Testis (tissue), 3 donors: ENCODE results near the gene MEIS3. TPM values are rescaled to one million over a fixed set of nuclear protein-coding genes. Genes with fewer than 3 reads are reported as not detected.

Experiments
- DNase-seq: peaks from one replicate; pipeline ENCODE4 v3.0.0-alpha.2; 2019
- H3K27ac ChIP-seq, 2 donors: fragments of 200-600 bp; sonication (generic); one replicate each; pipeline ENCODE4 v1.5.1; 2019
- H3K27me3 ChIP-seq: fragments of 200-600 bp; sonication (generic); one replicate; pipeline ENCODE4 v1.5.1; 2019
- H3K36me3 ChIP-seq: fragments of 200-600 bp; sonication (generic); one replicate; pipeline ENCODE4 v1.5.1; 2017; ENCODE audit warnings: low read depth; ENCODE audit errors: missing control alignments
- H3K4me1 ChIP-seq: fragments of 200-600 bp; sonication (generic); one replicate; pipeline ENCODE4 v1.5.1; 2019
- H3K4me3 ChIP-seq, 2 donors: fragments of 200-600 bp; sonication (generic); one replicate each; pipeline ENCODE4 v1.5.1; 2017 to 2019
- H3K9me3 ChIP-seq: fragments of 200-600 bp; sonication (generic); one replicate; pipeline ENCODE4 v1.5.1; 2017
- CTCF ChIP-seq, 3 experiments: fragments of 450-650 bp in 2 of 3; fragments of 200-600 bp in 1 of 3; sonication (generic) in 1 of 3; IDR thresholded peaks; one replicate each; pipeline ENCODE4 v1.5.1; 2016 to 2019; ENCODE audit warnings: antibody characterized with exemption in 3 of 3, mild to moderate bottlenecking in 2 of 3, moderate library complexity in 1 of 3
- POLR2A ChIP-seq: fragments of 450-650 bp; IDR thresholded peaks from one replicate; pipeline ENCODE4 v1.6.1; 2017; ENCODE audit warnings: antibody characterized with exemption, mild to moderate bottlenecking, moderate library complexity
- WGBS, 2 donors: methylation state at CpG; one replicate each; pipeline ENCODE4 v1.1.5; 2018; 5-methylcytosine and 5-hydroxymethylcytosine counted together
- intact Hi-C: fragments of 100-400 bp; cut with DNase I; formaldehyde crosslinking; loops from one replicate; pipeline ENCODE4 v1.15.1; 2023; ENCODE audit warnings: low total_unique reads
- polyA plus RNA-seq: library from polyadenylated mRNA; stranded (reverse); fragments of 350-450 nt; fragmentation: Illumina TruSeq; extraction: RNeasy Lipid Tissue Mini Kit (QIAGEN cat#74804); gene quantifications from one replicate; pipeline ENCODE4 v1.2.3, GENCODE V29; 2014; ENCODE audit warnings: low read depth, low replicate concordance; ENCODE audit not compliant: insufficient read depth
- total RNA-seq, 2 donors: library from RNA; depleted of rRNA; stranded (reverse); fragments of >200 nt; gene quantifications; one replicate each; pipeline ENCODE4 v1.2.3, GENCODE V29; 2016

The MEIS3 gene
- total and polyA plus RNA-seq, 3 donors from 2014 or later = 12.5 to 21.3 (median 17.4) TPM

GRCh38 chr19:47422417-47423163, 3.3 kb upstream of the MEIS3 start:
- Histone ChIP-seq H3K9me3 (no peaks in the 10 kb centered on the region), H3K4me1 (peaks cover 6% of the 10 kb centered on the region), H3K27ac (no peak overlapping the region), H3K4me3 (no peak overlapping the region), H3K27me3 (no peaks in the 10 kb centered on the region), H3K36me3 (no peaks in the 10 kb centered on the region)
- intact Hi-C loops = no loop called here
- DNase-seq = no peak
- TF ChIP-seq POLR2A (no peak), CTCF (IDR thresholded peaks at IDR 0.05) (no peak)
- 13 to 23% methylated on average over 1 of the region's 1 CpG for WGBS, 2 donors

GRCh38 chr19:47421844-47422395, 2.6 kb upstream of the MEIS3 start:
- no peaks in the 10 kb centered on the region for H3K27me3 ChIP-seq
- TF ChIP-seq POLR2A (no peak), CTCF (IDR thresholded peaks at IDR 0.05) (no peak)

GRCh38 chr19:47421244-47421786, 2.0 kb upstream of the MEIS3 start:
- DNase-seq = no peak
- Histone ChIP-seq H3K27me3 (no peaks in the 10 kb centered on the region), H3K36me3 (no peaks in the 10 kb centered on the region), H3K4me1 (peaks cover 3% of the 10 kb centered on the region), H3K9me3 (no peaks in the 10 kb centered on the region), H3K4me3 (no peak overlapping the region), H3K27ac (no peak overlapping the region)
- no peak for TF ChIP-seq CTCF (IDR thresholded peaks at IDR 0.05)
- TF ChIP-seq POLR2A = no peak
- intact Hi-C loops = no loop called here
- 30 to 36% methylated on average over 11 to 16 of the region's 16 CpGs for WGBS, 2 donors

More at GRCh38 chr19:47421844-47422395, 2.6 kb upstream of the MEIS3 start:
- Histone ChIP-seq H3K4me3 (no peak overlapping the region), H3K9me3 (no peaks in the 10 kb centered on the region), H3K4me1 (peaks cover 3% of the 10 kb centered on the region), H3K36me3 (no peaks in the 10 kb centered on the region), H3K27ac (no peak overlapping the region)
- WGBS, 2 donors = 13 to 32% methylated on average over 30 to 31 of the region's 31 CpGs
- DNase-seq = no peak
- intact Hi-C loops = no loop called here

- no peak for DNase-seq
- H3K27me3 ChIP-seq = no peaks in the 10 kb centered on the region
- TF ChIP-seq POLR2A (no peak), CTCF (IDR thresholded peaks at IDR 0.05) (no peak)
- H3K9me3 ChIP-seq = no peaks in the 10 kb centered on the region
- intact Hi-C loops = no loop called here
- no peak overlapping the region for H3K27ac ChIP-seq
- no peaks in the 10 kb centered on the region for H3K36me3 ChIP-seq
- H3K4me3 ChIP-seq = no peak overlapping the region
- 14 to 25% methylated on average over 18 to 19 of the region's 19 CpGs for WGBS, 2 donors
- peaks cover 3% of the 10 kb centered on the region for H3K4me1 ChIP-seq
Measured at GRCh38 chr19:47419789-47420188, 462 bp upstream of the MEIS3 start.
